GM19238 (cell line): ENCODE data around the gene PARD3.

Source experiments
- DNase-seq: peaks from one replicate; pipeline ENCODE4 v3.0.0; 2011; ENCODE audit warnings: low spot score; ENCODE audit not compliant: insufficient read length

PARD3 gene

DNA sequence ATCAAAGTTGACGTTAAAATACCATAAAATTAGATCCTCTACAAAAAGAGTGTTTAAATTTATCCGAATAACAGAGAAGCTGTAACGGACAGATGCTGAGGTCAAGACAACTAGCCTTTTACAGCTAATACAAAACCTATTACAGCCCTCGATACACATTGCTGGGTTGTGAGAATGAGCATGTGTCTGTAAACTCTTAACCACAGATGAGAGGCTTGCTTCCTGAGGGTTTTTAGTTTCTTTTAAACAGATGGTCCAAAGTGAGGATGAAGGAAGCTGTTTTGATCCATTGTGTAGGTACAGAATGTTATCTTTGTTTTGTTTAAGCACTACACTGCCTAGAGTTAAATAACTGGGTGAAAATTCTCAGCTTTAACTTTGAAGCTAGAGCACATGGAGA is 578.2 kb downstream of the PARD3 start:
- DNase-seq, result no peak

DNA sequence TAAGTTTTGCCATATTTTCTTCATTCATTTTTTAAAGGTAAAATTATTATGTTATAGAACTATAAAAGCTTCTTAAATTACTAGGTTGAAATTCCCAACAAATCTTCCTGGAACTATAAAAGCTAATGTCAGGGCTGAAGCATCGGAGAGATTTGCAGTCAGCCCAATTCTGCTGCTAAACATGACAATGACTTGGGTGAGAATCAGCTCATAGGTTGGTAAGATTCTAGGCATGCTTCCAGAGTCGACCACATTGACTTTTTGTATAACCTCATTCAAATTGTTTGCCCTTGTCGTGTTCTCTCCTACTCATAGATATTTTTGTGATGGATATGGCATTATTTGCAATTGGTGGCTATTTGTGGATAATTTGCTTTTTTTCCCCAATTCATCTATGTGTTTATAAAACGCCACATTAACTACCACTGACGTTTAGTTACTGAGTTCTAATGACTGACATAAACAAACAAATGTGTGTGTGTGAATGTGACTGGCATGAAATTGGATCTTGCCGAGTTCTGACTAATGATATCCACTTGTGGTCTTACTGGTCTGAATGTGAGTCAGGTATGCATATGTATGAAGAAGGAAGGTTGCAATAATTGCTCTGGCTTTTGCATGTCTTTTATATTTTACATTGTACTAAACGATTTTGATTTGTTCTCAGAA is 579.8 kb downstream of the PARD3 start:
- no peak for DNase-seq

DNA sequence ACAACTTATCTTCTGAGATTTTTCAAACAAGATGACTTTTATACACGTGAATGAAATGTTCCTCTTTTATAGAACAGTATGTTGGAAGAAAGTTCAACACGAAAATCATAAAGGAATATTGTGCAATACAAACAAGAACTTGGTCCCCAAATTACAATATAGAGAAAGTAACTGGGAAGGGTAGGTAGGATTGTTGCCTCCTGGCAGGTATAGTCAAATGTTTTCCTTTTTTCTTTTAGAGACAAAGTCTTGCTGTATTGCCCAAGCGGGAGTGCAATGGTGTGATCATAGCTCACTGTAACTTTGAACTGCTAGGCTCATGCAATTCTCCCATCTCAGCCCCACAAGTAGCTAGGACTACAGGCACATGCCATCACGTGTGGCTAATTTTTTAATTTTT is 582.6 kb downstream of the PARD3 start:
- no peak for DNase-seq

DNA sequence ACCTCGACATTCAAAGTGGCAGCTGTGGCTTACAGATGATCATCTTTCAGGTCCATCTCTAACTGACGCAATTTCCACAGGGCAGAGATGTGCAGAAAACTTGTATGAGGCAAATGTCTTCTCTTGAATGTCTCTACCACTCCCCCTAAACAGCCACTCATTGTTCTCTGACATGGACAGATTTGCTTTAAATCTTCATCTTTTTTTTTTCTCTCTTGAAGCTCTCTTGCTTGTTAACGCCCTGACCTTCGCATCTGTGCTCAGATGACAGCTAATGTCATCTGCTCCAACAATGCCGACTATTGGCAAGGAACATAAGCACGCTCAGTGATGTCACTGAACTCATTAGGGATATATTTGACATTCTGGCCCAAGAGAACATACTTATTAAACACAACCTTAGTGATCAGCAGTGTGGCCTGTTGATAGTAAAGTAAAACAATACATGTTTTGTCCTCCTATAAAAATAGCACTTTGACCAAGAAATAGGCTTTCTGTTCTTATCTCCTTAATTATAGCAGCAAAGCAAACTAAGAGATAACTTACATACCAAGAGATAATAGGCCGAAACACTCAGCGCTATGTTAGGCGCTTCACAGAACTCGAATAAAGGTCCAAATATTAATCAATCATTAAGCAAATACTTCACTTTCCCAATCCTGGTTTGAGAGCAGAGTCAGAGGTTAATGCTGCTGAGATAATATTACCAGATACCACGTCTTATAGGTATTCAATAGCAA is 583.5 kb downstream of the PARD3 start:
- DNase-seq, result no peak

DNA sequence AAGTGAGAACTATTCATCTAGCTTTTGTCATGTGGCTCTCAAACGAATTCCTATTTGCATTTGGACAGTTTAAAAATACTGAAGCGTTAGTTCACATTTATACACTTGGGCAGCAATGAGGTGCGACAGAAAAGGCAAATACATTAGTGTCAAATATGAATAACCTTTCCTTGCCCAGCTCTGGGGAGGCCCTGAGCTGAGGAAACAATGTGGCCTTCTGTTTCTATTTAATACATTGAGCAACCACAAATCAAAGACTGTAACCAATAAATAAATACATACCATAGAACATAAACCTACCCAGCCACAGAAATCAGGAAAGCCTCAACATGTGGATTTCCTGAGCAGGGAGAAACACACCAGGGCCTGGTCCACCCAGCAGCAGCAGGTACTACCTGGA is 585.2 kb downstream of the PARD3 start:
- no peak for DNase-seq

DNA sequence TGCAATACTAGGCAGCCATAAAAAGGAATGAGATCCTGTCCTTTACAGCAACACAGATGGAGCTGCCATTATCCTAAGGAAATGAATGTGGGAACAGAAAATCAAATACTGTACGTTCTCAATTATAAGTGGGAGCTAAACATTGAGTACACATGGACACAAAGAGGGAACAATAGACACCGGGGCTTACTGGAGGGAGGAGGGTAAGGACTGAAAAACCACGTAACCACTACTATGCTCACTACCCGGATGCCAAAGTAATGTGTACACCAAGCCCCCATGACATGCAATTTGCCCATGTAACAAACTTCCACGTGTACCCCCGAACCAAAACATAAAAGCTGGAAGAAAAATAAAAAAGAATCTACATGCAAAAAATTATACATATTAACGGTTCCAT is 587.0 kb downstream of the PARD3 start:
- no peak for DNase-seq

DNA sequence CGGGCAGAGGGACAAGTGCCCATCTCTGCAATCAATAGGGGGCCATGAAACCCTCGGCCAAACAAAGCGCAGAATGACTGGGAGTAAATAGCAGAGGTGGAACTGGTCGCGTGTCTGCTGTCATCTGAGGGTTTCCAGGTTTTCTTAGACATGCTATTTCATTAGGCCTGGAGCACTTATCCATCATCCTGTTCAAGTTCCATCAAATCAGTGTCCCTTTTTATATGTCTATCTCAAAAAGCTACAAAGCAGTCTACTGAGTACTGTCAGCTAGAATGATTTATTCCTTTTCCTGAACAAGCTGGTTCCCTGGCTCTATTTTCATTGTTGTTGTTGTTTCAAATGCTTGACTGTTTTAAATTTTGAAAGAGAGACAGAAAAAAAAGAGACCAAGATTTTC is 590.5 kb downstream of the PARD3 start:
- no peak for DNase-seq

DNA sequence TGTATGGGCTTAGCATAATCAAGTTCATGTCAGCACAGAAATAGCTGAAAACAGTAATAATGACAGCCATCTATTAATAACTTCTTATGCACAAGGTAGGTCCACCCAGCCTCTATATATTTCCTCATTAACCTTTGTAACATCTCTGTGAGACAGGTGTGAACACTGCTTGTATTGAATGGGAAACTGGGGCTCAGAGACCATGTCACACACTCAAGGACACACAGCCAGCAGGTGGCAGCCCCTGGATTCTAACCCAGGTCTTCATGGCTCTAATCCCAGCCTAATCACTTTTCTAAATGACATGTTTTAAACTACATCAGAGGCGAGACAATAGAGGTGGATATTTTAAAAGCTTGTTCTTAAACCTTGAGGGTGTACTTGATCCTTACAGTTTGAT is 591.4 kb downstream of the PARD3 start:
- no peak for DNase-seq

DNA sequence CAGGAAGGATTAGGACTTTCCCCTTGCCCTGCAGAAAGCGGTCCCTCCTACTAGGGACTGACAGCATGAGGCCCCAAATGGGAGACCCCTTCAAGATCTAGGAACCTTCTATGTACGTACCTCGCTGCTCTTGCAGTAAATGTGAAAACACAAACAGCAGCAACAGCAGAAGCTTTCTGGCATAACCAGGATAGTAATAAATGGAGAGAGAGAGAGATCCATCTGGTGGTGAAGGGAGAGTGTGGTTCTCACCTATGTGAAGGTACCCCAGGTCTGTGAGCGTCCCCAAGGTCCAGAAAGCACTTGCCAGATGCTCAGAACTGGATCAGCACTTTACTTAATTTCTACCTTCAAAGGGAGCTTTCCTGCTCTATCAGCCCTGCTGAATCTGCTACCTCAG is 592.7 kb downstream of the PARD3 start:
- DNase-seq, result no peak

DNA sequence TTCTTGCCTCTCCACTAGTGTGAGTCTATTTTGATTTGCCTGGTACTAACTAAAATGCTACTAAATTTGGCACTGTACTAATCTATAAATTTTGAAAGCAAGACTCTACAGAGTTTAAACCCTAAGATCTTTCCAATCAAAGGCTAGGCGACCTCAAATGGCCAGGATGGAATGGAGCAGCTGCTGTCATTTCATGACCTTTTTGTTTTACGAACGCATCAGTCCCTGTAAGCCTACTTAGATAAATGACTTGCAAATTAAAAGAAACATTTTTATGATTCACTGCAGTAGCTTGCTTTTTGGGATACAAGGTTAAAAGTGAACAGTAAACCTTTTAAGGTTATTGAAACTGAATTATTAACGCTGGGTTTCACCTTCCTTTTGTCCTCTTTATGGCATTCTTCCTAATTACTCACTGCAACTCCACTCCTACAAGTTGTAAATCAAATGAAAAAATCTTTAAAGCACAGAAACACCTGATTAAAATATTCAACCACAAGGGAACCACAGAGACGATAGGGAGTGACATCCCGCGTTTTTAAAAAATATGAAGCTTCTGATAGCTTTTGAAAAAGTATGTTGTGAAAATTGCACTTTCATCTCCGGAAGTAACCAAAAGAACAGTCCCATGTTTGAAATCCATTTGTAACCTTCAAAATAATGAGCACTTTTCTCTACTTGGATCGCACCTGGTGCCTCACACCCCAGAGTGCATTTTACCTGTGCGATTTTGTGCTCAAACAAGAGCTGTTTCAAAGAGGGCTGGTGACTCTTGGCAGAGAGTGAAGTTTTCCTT is 595.1 kb downstream of the PARD3 start:
- no peak for DNase-seq

DNA sequence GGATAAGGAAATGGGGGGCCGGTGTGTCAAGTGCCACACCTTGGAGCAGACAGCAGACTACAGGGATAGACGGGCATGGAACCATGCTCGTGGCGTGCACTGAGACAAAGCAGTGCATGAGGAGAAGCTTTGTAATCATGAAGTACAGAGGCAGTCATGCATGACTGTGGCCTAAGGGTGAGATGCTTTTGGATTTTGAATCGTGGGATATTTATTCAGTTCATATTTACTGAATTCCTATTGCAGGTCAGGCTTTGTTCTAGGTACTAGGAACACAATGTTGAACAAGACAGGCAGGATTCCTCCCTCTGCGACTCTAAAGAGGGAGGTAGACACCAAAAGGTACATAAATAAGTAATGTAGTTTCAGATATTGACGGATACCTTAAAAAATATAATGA is 597.6 kb downstream of the PARD3 start:
- DNase-seq, result no peak

DNA sequence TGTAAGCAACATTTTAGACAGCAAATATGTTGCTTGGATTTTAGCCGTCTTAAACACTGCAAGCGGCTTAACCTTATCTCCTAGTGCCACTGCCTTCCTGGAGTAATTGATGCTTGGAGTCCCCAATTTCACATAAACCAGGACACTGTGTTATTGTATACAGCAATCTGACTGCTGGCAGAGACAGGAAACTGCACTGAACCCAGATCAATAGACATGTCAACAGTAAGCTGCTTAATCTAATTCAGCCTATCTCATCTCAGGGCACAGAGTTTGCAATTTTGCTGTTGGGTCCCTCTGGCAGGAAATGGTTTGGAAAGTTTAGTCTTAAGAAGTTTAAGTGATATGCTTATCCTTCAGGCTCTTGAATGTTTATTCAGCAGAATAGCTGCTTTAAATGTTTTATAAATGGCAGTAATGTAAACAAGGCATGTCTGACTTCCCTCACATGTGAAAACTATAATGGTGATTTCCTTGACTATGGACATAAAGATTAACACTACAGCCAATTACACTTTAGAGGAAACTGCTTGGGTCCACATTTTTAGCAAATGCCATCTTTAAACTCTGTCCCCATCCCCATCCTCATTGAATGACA is 598.6 kb downstream of the PARD3 start:
- DNase-seq, result no peak

DNA sequence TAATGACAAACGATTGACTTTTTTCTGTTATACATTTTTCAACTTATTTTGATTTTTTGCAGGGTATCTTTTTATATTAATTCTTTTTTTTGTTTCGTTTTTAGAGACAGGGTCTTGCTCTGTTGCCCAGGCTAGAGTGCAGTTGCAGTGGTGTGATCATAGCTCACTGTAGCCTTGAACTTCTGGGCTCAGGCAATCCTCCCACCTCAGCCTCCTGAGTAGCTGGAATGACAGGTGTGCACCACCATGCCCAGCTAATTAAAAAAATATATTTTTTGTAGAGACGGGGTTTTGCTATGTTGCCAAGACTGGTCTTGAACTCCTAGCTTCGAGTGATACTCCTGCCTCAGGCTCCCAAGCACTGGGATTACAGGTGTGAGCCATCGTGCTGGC is 601.3 kb downstream of the PARD3 start:
- no peak for DNase-seq

DNA sequence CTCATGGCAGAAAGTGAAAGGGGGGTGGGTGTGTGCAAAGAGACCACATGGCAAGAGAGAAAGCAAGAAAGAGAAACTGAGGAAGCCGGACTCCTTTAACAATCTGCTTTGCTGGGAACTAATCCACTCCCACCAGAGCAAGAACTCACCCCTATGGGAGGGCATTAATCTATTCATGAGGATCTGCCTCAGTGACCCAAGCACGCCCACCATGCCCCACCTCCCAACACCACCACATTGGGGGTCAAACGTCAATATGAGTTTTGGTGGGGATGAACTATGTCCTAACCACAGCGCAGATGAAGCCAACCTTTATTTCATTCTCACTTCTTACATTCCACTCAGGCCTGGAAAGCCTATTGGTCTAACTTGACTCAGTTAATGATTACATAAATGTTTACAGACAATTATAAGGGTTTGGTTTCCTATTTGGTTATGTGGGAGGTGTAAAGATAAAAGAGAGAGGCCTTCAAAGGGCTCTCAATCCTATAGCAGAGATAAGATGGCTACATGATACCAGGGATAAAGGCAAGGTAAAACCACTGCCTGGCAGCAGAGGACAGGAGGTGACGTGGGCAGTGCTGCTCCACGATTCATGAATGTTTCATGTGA is 601.8 kb downstream of the PARD3 start:
- no peak for DNase-seq

DNA sequence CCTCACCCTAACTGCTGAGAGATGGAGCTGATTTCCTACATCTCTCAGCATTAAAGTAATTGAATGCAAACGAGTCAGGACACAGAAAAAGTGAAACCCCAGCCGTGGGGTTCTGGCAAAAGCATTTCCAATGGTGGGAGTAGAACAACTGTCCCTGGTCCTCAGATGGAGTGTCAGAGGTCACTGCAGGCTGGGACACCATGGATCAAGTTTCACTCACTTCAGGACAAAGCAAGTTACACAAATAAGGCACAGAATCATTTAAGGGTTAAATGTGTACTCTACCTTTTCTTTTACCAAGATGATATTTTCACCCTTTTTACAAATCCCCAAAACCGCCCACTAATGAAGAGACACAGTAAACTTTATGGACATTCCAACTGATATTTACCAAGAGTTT is 607.8 kb downstream of the PARD3 start:
- no peak for DNase-seq

DNA sequence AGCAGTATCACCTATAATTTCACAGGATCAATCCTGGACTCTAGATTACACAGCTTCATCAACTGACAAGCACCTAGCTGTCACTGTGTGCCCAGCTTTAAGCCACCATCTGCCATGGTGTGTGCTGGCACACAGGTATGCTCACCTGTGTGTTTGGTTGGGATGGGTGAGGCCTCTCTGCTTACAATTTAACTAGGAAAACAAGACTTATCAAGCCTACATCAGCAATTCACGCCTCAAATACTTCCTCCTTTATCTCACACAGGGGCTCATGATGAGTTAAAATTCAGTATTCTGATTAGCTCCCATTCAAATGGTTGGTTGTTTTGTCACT is 608.2 kb downstream of the PARD3 start:
- DNase-seq, result no peak

DNA sequence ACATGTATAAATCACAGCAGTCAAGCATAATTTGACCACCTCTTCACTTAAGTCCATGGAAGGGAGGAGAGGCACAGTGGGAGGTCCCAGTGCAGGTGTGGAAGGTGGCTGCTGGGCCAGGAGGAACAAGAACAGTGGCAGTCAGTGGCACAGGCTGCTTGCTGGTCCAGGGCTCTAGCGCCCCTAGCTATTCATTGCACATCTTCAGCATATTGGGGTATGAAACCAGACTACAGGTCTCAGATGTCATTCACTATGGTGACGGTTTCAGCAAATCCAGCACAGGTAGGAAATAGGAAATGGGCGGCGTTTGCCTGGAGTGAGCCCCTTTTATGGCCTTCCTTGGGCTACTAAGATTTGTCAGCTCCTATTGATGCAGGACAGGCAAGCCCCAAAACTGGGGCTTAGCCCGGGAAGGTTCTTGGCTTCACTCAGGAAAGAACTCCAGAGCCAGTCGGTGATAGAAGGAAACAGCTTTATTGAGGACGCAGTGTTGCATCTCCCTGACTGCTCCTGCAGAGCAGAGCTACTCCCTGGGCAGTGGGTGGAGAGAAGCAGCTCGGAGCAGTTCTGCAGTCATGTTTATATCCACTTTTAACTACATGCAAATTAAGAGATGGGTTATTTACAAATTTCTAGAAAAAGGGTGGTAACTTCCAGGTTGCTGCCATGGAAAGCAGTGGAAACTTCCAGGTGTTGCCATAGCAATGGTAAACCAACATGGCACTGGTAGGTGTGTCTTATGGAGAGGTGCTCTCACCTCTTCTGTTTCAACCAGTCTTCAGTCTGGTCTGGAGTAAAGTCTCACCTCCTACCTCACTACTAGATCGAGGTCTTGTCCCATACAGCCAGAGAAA is 608.8 kb downstream of the PARD3 start:
- DNase-seq, result no peak

DNA sequence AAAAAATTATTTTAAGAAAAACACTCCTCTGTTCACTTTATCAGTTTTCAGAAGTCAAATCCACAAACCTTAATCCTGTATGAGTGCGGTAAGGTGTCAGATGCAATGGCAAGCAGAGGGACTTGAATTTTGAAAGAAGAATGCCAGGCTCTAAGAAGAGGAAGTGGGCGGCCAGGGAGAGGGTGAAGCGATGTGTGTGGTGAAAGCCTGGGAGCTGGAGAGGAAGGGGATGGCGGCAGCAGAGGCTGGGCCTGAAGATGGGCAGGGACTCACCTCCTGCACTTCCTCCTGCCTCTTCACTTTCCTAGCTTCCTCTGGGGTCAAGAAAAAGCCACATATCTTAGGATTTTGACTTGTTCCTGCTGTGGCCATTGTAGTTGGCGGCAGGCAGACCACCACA is 609.6 kb downstream of the PARD3 start:
- DNase-seq, result no peak

DNA sequence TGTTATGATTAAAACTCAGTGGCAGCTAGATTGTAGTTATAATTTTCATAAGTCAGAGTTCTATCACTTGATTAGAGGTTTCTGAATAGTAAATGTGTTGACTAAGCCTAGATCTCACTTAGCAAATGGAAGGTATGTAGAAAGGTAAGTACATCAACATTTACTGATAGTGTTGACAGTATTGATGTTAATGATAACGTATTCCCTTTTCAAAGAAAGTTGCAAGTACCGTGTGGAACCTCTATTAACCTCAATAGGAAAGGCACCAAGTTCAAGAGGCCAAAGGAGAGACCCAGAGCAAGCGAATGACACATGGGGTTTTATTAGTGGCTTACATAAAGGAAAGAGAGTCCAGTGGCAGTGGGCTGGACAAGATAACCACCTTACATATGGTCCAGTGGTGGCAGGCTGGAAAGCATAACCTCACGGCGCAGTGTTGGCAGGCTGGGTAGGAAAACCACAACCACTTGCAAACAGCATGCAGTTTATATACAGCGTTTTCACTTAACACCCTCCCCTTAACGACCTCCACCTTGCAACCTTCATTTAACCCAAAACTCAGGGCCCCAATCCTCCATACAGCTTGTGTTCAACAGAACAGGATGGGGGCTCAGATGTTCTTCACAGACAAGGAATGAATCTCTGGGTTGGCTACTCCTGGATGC is 611.0 kb downstream of the PARD3 start:
- no peak for DNase-seq

DNA sequence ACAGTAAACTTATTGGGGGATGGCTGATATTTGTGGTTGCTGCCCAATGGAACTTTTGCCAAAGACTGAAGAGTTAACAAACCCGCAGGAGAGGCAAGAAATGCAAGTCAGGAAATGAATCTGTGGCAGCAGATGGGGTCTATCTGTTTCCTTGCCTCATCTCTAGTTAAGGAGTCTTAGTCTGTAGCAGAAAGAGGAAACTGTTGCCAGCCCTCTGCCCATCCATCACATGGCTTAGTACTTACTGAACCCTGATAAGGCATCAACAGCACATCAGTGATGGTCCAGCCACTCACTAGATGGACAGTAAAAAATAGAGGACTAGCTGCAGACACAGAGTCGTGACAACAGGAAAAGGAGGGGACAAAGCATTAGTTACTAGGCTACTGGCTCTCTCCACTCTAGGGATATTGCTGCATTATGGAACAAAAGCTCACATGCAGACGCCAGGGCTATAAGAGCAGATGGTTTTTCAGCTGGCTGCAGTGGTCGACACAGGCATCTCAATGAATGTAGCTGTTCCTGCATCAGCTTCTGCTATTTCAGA is 614.7 kb downstream of the PARD3 start:
- no peak for DNase-seq
